ENCODE measurements around the gene IL10RA. TPM values are rescaled to one million over a fixed set of nuclear protein-coding genes. Genes with fewer than 3 reads are reported as not detected.
A peak's percentile ranks its signal among the peaks of the same experiment; 100 is the strongest.
"Not testable (repeated sequence)": the region's sequence is repeated elsewhere in the genome, so short reads cannot be mapped to it uniquely, and the experiment has no call there.

Gene IL10RA
- polyA plus RNA-seq (2013, experiment 1 of 2), result not detected
- 0.19 TPM for polyA plus RNA-seq (2013, experiment 2 of 2)

GRCh38 chr11:117985953-117986887, at the start of gene IL10RA:
Gene IL10RA, plus strand, starts transcription at chr11:117986394. Its CDS starts 74 bp downstream, at chr11:117986468.
- peak within 1 kb of the TSS; percentile 69 for H3K4me3 ChIP-seq (ENCODE audit: low read length)
- no peaks in the 10 kb centered on the region for H3K36me3 ChIP-seq (ENCODE audit: insufficient read depth, low read length)
- H3K9ac ChIP-seq (ENCODE audit: low read depth, low read length), result peak within 1 kb of the TSS; percentile 57
- H3K27ac ChIP-seq (ENCODE audit: low read depth, low read length), result no peak within 1 kb of the TSS
- H3K9me3 ChIP-seq (ENCODE audit: insufficient read depth, low read depth, low read length), result no peaks in the 10 kb centered on the region
- peaks cover 5% of the 10 kb centered on the region; the same call in 1 of the 2 replicates for H3K4me1 ChIP-seq (ENCODE audit: insufficient read depth, low read length)
- 2% methylated on average over 67 of the region's 71 CpGs for WGBS
- peaks cover 46% of the 10 kb centered on the region for H3K27me3 ChIP-seq (ENCODE audit: insufficient read depth, low read length)

GRCh38 chr11:117936973-117937372, 49.2 kb upstream of the IL10RA start:
- Histone ChIP-seq H3K4me3 (ENCODE audit: low read length) (no peak overlapping the region), H3K36me3 (ENCODE audit: insufficient read depth, low read length) (no peaks in the 10 kb centered on the region), H3K9me3 (ENCODE audit: insufficient read depth, low read depth, low read length) (no peaks in the 10 kb centered on the region), H3K9ac (ENCODE audit: low read depth, low read length) (no peak overlapping the region), H3K27me3 (ENCODE audit: insufficient read depth, low read length) (no peaks in the 10 kb centered on the region), H3K4me1 (ENCODE audit: insufficient read depth, low read length) (peaks cover 7% of the 10 kb centered on the region; the same call in 1 of the 2 replicates), H3K27ac (ENCODE audit: low read depth, low read length) (no peak overlapping the region)
- WGBS, result 94% methylated on average over 4 of the region's 6 CpGs

DNA sequence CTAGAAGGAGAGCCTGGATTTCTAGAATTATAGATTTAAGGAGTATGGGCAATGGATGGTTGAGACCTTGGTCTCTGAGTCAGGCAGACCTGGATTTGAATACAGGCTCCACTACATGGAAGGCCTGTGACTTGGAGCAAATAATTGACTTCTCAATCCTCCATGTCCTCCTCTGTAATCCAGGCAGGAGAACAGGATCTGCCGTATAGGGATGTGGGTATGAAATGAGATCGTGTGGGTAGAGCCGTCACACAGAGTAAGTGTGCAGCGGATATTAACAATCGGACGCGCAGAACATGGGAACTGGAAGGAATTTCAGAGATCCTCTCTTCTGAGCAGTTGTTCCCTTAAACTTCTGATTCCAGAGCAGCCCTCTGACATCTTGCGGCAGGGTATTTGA, 45.5 kb upstream of the IL10RA start:
- Histone ChIP-seq H3K4me1 (ENCODE audit: insufficient read depth, low read length) (no peaks in the 10 kb centered on the region), H3K9me3 (ENCODE audit: insufficient read depth, low read depth, low read length) (no peaks in the 10 kb centered on the region), H3K9ac (ENCODE audit: low read depth, low read length) (no peak overlapping the region), H3K36me3 (ENCODE audit: insufficient read depth, low read length) (no peaks in the 10 kb centered on the region), H3K27me3 (ENCODE audit: insufficient read depth, low read length) (no peaks in the 10 kb centered on the region), H3K27ac (ENCODE audit: low read depth, low read length) (no peak overlapping the region), H3K4me3 (ENCODE audit: low read length) (no peak overlapping the region)
- WGBS, result 95% methylated on average over 8 of the region's 8 CpGs

DNA sequence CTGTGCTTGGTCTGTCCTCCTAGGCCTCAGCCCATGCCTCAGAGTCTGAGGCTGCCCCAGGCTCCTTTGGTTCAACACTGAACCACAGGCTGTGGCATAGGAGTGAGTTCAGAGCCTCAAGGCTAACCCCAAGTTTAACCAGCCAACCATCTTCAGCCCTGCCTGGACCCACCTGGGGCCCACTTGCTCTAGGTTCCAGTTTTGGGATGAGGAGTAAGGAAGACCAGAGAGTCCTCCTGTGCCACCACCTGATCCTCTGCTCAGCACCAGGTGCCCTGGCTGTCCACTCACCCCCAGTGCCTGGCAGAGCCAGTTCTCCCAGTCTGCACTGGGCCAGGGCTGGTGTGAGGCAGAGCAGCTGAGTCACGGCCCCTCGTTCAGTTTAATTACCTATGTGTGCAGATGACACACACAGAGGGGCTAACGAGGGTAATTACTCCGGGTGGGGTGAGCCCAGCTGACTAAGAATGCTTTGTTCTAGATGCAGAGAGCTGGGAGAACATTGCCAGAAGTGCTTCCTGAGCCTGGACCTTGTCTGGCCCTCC, 45.0 kb upstream of the IL10RA start:
- H3K9me3 ChIP-seq (ENCODE audit: insufficient read depth, low read depth, low read length), result no peaks in the 10 kb centered on the region
- H3K27me3 ChIP-seq (ENCODE audit: insufficient read depth, low read length), result no peaks in the 10 kb centered on the region
- no peak overlapping the region for H3K27ac ChIP-seq (ENCODE audit: low read depth, low read length)
- no peaks in the 10 kb centered on the region for H3K36me3 ChIP-seq (ENCODE audit: insufficient read depth, low read length)
- no peaks in the 10 kb centered on the region for H3K4me1 ChIP-seq (ENCODE audit: insufficient read depth, low read length)
- H3K9ac ChIP-seq (ENCODE audit: low read depth, low read length), result no peak overlapping the region
- WGBS, result 87% methylated on average over 4 of the region's 4 CpGs
- no peak overlapping the region for H3K4me3 ChIP-seq (ENCODE audit: low read length)

DNA sequence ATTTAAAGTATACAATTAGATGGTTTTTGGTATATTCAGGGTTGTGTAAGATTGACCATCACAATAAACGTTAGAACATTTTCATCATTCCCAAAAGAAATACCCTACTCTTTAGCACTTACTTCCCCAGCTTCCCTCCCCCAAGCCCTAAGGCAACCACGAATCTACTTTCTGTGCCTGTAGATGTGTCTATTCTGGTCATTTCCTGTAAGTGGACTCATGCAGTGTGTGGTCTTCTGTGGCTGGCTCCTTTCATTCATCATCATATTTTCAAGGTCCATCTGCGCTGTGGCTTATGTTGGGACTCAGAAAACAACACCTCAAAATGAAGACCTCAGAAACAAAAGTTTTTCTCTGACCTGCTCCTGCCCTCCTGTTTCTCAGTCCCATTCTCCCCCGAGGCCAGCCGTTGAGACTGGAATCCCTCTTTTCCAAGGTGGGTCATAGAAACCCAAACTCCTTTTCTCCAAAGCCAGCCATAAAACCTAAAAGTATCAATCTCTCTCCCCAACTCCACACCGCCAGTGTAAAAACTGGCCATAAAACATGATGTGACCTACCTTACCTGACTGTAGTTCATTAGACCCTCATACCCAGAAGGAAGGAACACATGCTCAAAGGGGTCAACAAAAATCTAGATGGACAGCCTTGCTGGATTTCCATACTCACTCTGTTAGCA, 44.1 kb upstream of the IL10RA start:
- Histone ChIP-seq H3K4me3 (ENCODE audit: low read length) (no peak overlapping the region), H3K9me3 (ENCODE audit: insufficient read depth, low read depth, low read length) (no peaks in the 10 kb centered on the region), H3K36me3 (ENCODE audit: insufficient read depth, low read length) (no peaks in the 10 kb centered on the region), H3K27ac (ENCODE audit: low read depth, low read length) (no peak overlapping the region), H3K27me3 (ENCODE audit: insufficient read depth, low read length) (no peaks in the 10 kb centered on the region), H3K9ac (ENCODE audit: low read depth, low read length) (no peak overlapping the region), H3K4me1 (ENCODE audit: insufficient read depth, low read length) (no peaks in the 10 kb centered on the region)
- WGBS, result 89% methylated on average over 5 of the region's 6 CpGs

DNA sequence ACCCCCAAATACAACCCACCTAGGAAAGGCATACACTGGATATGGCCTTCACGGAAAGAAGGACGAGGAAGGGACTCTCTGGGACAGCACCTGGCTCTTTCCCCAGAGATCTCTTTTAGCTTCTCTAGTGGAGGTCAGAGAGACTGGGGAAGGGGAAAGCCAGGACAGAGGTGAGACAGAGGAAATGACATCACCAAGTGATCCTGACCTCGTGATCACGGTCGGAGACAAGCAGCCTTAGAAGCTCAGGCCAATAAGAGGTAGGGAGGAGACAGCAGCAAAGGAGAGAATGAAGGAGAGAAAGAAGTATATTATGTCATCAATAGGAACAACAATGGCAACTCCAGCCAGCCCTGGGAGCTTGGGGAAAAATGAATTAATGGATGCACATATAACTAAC, 41.6 kb upstream of the IL10RA start:
- H3K4me3 ChIP-seq (ENCODE audit: low read length), result no peak overlapping the region
- no peaks in the 10 kb centered on the region for H3K27me3 ChIP-seq (ENCODE audit: insufficient read depth, low read length)
- 90% methylated on average over 5 of the region's 5 CpGs for WGBS
- H3K9ac ChIP-seq (ENCODE audit: low read depth, low read length), result no peak overlapping the region
- no peak overlapping the region for H3K27ac ChIP-seq (ENCODE audit: low read depth, low read length)
- H3K4me1 ChIP-seq (ENCODE audit: insufficient read depth, low read length), result no peaks in the 10 kb centered on the region
- H3K9me3 ChIP-seq (ENCODE audit: insufficient read depth, low read depth, low read length), result no peaks in the 10 kb centered on the region
- no peaks in the 10 kb centered on the region for H3K36me3 ChIP-seq (ENCODE audit: insufficient read depth, low read length)

- no peaks in the 10 kb centered on the region for H3K9me3 ChIP-seq (ENCODE audit: insufficient read depth, low read depth, low read length)
- 82% methylated on average over 4 of the region's 7 CpGs for WGBS
- H3K27me3 ChIP-seq (ENCODE audit: insufficient read depth, low read length), result no peaks in the 10 kb centered on the region
These were observed 41.0 kb upstream of the IL10RA start for GRCh38 chr11:117945047-117945810.

DNA sequence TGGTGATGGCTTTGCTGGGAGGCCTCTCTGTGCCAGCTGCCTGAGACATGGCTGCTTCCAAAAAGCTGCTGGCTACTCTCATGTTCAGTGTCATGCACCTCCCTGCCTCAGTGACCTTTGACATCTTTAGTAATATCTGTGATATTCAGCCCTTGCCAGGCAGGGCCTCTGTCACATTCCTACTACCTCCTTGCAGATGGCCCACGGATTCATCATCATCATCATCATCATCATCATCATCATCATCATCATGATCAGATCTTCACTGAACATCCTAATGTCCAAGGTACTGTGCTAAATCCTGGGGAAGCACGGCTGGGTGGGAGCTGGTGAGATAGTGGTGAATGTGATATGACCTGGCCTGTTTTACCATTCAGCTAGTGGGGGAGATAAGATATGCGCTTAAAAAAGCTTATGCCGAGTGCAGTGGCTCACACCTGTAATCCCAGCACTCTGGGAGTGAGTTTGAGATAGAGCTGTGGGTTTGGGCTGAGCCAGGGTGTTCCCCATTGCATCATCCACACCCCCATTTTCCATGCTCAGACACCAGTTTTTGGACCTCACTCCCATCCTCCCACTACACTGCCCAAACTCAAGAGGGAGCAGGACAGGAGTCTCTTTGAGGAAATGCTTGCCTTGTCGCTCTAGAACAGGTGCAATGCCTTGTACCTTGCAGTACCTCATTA, 39.9 kb upstream of the IL10RA start:
- H3K27ac ChIP-seq (ENCODE audit: low read depth, low read length), result no peak overlapping the region
- 77% methylated on average over 5 of the region's 5 CpGs for WGBS
- no peaks in the 10 kb centered on the region for H3K27me3 ChIP-seq (ENCODE audit: insufficient read depth, low read length)
- no peak overlapping the region for H3K4me3 ChIP-seq (ENCODE audit: low read length)
- H3K9ac ChIP-seq (ENCODE audit: low read depth, low read length), result no peak overlapping the region
- H3K9me3 ChIP-seq (ENCODE audit: insufficient read depth, low read depth, low read length), result no peaks in the 10 kb centered on the region
- no peaks in the 10 kb centered on the region for H3K4me1 ChIP-seq (ENCODE audit: insufficient read depth, low read length)
- no peaks in the 10 kb centered on the region for H3K36me3 ChIP-seq (ENCODE audit: insufficient read depth, low read length)

More at GRCh38 chr11:117945047-117945810, 41.0 kb upstream of the IL10RA start:
- no peaks in the 10 kb centered on the region for H3K4me1 ChIP-seq (ENCODE audit: insufficient read depth, low read length)
- H3K27ac ChIP-seq (ENCODE audit: low read depth, low read length), result no peak overlapping the region
- H3K9ac ChIP-seq (ENCODE audit: low read depth, low read length), result no peak overlapping the region
- H3K4me3 ChIP-seq (ENCODE audit: low read length), result no peak overlapping the region
- no peaks in the 10 kb centered on the region for H3K36me3 ChIP-seq (ENCODE audit: insufficient read depth, low read length)

GRCh38 chr11:117946842-117947526, 39.2 kb upstream of the IL10RA start:
- Histone ChIP-seq H3K36me3 (ENCODE audit: insufficient read depth, low read length) (no peaks in the 10 kb centered on the region), H3K4me1 (ENCODE audit: insufficient read depth, low read length) (no peaks in the 10 kb centered on the region), H3K9ac (ENCODE audit: low read depth, low read length) (no peak overlapping the region), H3K27ac (ENCODE audit: low read depth, low read length) (no peak overlapping the region), H3K4me3 (ENCODE audit: low read length) (no peak overlapping the region), H3K27me3 (ENCODE audit: insufficient read depth, low read length) (no peaks in the 10 kb centered on the region), H3K9me3 (ENCODE audit: insufficient read depth, low read depth, low read length) (no peaks in the 10 kb centered on the region)
- WGBS, result 55% methylated on average over 7 of the region's 7 CpGs

GRCh38 chr11:117947751-117948150, 38.4 kb upstream of the IL10RA start:
- H3K9ac ChIP-seq (ENCODE audit: low read depth, low read length); H3K4me1 ChIP-seq (ENCODE audit: insufficient read depth, low read length): not testable (repeated sequence)
- WGBS, result 97% methylated on average over 9 of the region's 10 CpGs

More at GRCh38 chr11:117947751-117948150, 38.4 kb upstream of the IL10RA start:
- not testable (repeated sequence) for H3K27me3 ChIP-seq (ENCODE audit: insufficient read depth, low read length); H3K36me3 ChIP-seq (ENCODE audit: insufficient read depth, low read length); H3K27ac ChIP-seq (ENCODE audit: low read depth, low read length); H3K9me3 ChIP-seq (ENCODE audit: insufficient read depth, low read depth, low read length); H3K4me3 ChIP-seq (ENCODE audit: low read length)
